ENCODE results near the gene RNF215.
"Not testable (repeated sequence)": the region's sequence is repeated elsewhere in the genome, so short reads cannot be mapped to it uniquely, and the experiment has no call there.

RNF215 gene

DNA sequence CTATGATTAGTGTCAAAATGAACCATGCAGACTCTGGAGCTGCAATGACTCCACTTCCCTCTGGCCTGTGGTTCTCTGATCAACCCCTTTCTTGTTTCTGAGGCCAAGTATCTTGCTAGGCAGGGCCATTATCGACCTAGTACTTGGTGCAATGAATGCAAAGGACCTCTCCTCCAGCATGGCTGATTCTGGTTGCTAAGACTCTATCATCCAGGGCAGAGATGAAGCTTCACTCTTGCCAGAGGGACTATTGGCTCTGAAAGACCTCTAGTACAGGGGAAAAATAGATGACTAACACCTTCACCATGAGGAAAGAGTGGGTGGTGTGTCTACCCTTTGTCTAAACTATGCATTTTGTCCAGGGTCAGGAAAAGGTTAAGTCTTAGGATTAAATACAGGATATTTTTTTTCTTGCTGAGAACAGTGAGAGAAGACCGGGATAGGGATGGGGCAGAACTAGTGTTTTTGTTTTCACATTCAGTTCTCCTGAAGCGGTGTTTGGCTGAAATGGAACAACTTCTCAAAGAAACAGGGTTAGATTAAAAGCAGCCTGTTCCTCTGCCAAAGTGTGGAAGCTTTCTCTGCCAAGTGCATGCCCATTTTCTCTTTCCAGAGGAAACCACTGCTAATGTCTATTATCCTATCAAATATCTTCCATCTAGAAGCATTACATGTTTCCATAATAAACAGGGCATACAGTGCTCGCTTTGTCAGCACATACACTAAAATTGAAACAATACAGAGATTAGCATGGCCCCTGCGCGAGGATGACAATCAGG lies 33.3 kb upstream of the RNF215 start:
- FAIRE-seq = no peak

DNA sequence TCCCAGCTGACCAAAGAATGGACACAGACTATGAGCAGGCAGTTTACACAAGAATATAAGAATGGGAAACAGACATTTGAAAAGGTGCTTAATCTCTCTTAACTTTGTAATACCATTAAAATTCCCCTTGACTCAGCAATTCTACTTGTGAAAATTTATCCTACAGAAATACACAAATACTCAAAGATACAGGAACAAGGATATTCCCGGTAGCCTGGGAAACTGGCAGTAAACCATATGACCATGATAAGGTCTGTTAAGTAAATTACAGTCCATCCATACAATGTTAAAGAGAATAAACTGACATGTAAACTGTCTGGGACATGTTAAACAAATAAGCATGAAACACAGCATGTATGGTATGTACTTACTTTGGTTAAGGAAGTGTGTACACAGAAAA lies 29.6 kb upstream of the RNF215 start:
- FAIRE-seq = no peak

GRCh38 chr22:30416403-30416802 lies 29.2 kb upstream of the RNF215 start:
- no peak for FAIRE-seq

- no peak for FAIRE-seq
Observed at GRCh38 chr22:30414525-30415047, 27.4 kb upstream of the RNF215 start.

DNA sequence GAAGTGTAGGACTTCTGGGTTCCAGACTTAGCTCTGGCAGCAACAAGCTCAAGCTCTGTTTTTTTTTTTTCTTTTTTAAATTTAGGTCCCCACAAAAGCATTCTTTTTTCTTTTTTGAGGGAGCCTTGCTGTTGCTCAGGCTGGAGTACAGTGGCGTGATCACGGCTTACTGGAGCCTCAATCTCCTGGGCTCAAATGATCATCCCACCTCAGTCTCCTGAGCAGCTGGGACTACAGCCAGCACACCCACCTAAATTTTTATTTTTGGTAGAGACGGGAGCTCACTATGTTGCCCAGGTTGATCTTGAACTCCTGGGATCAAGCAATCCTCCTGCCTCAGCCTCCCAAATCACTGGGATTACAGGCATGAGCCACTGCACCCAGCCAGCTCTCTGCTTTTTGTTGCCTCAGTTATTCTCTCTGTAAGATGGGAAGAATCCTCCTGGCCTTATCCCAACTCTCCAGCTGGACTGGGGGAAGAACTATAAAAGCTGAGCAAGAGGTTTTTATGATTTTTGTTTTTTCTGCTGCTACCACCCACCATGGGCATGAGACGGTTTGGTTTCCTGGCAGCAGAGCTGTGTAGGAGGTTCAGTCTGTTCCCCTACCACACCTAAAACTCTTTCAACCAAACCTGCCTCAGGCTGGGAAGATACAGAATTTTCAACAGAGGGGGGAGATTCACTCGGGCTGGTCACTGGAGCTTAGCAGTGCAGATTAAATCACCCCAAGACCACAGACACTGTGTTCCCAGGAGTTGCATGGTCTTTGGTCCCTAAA lies 26.7 kb upstream of the RNF215 start:
- FAIRE-seq = no peak

DNA sequence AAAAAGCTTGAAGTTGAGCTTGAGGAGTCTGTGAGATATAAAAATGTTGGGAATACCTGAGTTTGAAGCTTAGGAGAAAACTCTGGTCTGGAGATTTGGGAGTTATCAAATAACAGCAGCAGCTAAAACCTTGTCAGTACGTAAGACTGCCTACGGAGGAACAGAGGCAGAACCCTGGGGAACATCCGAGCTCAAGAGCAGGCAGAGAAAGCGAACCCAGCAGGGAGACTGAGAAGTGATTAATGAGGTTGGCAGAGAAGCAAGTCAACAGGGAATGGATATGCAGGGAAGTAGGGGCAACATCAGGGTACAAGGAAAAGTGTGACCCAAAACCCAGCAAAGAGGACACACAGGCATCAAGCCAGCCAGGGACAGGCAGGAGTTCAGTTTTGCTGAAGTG lies 25.8 kb upstream of the RNF215 start:
- FAIRE-seq = no peak

- FAIRE-seq = no peak
Observed at GRCh38 chr22:30411780-30412179, 24.6 kb upstream of the RNF215 start.

DNA sequence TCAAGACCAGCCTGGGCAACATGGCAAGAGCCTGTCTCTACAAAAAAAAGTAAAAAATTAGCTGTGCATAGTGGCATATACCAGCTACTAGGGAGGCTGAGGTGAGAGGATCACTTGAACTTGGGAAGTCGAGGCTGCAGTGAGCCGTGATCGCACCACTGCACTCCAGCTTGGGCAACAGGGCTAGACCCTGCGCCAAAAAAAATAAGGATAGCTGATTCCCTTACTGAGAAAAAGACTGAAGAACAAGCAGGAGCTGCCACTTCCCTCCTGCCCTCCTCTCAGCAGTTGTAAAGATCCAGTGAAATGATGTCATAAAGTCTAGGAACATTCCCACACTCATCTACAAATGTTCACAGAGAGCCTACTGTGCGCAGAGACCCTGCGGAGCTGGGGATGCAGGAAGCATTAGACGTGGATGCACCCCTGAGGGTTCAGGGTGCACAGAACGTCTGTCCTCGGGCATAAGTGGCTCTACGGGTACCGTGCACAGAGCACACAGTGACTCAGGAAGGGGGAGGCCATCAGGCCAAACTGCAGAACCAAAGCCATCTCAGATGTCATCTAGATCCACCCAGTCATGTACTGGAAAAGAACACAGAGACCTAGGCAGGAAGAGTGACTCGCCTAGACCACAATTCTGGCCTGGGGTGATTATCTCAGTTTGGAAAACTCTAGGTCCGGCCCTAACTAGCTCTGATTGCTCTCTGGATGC lies 21.3 kb upstream of the RNF215 start:
- no peak for FAIRE-seq

DNA sequence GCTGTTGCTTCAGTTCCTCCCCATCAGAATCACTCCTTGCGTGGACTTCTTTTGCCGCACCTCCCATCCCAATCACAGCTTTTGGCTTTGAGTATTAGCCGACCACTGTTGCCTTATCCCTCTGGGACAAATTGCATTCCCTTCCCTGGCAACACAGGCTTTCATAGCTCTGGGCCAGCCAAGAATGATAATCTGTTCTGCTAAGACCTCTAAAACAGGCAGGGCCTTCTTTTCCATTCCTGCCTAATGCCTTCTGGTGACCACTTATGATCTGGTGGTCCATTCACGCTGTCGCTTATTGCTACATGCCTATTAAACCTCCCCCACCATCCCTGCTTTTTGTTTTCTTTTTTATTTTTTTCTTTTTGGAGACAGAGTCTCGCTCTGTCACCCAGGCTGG lies 19.2 kb upstream of the RNF215 start:
- no peak for FAIRE-seq

DNA sequence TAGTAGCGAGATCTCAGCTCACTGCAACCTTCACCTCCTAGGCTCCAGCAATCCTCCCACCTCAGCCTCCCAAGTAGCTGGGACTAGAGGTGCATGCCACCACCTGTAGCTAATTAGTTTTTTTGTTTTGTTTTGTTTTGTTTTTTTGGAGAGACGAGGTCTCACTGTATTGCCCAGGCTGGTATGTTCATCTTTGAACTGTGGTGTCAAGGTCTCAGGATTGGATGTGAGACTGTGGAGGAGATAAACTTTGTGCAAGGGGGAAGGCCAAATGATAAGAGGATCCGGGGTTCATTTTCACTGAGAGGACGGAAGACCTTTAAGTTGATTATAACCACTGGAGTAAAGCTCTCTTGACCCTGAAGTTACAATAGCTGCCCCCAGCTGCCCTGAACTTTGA lies 18.5 kb upstream of the RNF215 start:
- no peak for FAIRE-seq

- FAIRE-seq = no peak
Observed at GRCh38 chr22:30404307-30404706, 17.1 kb upstream of the RNF215 start.

- FAIRE-seq = not testable (repeated sequence)
Observed at GRCh38 chr22:30402766-30403104, 15.5 kb upstream of the RNF215 start.

DNA sequence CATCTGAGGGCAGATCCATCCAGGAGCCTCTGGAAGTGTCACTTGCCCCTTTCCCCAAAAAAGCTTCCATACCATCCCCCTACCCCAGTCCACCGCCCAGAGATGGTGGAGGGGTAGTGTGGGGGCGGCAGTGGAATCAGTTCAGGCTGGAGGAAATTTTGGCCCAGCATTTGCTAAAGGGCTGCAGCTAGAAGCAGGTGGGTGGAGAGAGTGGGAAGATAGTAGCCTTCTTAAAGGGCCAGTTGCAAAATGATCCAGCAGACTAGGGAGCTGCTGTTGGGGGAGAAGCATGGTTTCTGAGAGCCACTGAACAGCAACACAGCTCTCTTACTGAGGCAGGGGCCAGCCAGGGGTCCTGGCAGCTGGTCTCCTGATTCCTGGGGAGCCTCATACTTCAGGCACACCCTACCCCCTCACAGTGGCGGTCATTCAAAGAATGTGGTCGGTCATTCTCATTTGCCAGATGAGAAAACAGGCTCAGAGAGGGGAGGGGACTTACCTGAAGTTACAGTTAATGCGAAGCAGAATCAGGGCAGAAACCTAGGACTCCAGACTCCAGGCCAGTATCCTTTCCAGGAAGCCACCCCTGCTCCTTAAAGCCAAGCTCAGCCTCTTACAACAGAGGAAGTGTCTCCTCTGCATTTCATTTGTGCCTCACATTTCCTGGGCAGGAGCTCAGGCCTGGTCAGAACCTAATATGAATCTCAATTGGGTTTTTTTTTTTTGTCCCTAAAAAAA lies 15.0 kb upstream of the RNF215 start:
- no peak for FAIRE-seq

DNA sequence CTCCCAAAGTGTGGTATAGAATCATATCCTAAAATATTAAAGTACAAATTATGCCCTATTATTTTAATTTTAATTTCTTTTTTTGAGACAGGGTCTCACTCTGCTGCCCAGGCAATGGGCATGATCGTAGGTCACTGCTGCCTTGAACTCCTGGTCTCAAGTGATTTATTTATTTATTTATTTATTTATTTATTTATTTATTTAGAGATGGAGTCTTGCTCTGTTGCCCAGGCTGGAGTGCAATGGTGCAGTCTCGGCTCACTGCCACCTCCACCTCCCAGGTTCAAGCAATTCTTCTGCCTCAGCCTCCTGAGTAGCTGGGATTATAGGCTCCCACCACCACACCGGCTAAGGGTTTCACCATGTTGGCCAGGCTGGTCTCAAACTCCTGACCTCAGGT lies 13.8 kb upstream of the RNF215 start:
- not testable (repeated sequence) for FAIRE-seq

DNA sequence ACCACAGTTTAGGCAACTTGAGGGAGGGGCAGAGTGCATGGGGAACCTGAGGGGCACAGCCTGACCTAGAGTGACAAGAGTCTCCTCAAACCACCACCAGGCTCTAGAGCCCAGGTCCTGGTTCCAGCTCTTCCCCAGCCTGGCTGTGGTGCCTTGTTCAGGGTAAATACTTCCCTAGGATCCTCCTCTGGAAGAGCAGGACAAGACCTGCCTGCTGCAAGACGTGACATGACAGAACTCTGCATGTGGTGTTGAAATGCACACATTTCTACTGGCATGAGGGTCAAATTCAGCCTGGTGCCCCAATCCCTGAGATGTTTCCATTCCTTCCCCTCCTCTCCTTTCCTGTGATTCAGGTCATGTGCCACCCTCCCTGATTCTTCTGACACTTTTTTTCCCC lies 12.9 kb upstream of the RNF215 start:
- no peak for FAIRE-seq

GRCh38 chr22:30399718-30400117 lies 12.5 kb upstream of the RNF215 start:
- no peak for FAIRE-seq

- no peak for FAIRE-seq
Observed at GRCh38 chr22:30398685-30399680, 11.8 kb upstream of the RNF215 start.

DNA sequence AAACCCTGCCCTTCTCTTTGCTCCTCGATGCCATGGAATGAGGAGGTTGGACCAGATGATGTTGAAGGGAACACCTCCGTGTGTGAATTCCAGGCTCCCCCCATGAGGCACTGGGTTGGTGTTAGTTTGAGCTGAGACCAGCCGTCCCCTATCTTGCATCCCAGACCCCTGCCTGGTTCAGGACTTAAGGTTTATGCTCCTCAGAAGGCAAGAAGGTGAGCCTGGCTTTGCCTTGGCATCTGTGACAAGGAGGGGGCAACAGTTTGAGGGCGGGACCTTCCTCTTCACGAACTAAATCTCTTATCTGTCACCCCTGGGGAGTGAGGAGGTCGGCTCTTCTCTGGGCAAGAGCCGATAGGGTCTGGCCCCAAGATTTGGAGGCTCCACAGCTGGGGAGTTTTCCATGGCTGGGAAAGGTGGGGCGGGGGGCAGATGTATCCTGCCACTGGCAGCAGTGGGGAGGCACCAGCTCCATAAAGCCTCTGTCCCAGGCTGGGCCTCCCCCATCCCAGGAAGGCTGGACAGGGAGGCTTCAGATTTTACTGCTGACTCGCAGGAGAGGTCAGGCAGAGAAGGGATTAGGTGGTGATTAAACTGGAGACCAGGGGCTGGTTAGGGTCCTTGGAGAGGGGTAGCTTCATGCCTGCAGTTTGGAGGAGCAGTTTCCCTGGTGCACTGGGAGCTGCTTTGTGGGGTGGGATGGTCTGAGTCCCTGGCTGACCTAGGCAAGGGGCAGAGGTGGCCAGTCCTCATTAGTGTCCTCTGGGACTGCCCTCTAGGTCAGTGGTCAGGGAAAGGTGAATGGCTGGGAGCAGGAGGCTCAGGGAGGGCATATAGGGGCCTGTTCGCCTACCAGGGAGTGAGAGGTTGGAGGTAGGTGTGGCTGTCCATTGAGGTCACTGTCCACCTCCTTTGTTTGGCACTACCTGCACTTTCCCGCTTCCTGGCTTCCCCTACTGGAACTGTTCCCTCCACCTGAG lies 10.7 kb upstream of the RNF215 start:
- FAIRE-seq = no peak

GRCh38 chr22:30396871-30397655 lies 9.9 kb upstream of the RNF215 start, which contains the start of gene SEC14L2:
Gene SEC14L2 (plus strand): TSS chr22:30397018. CDS start chr22:30397117, 99 bp downstream.
- FAIRE-seq = peak; percentile 45
